ENCODE results near the gene MGMT.

Gene MGMT

GRCh38 chr10:129754211-129755050 lies 287.4 kb downstream of the MGMT start:
- TF ChIP-seq, protein P1, sequence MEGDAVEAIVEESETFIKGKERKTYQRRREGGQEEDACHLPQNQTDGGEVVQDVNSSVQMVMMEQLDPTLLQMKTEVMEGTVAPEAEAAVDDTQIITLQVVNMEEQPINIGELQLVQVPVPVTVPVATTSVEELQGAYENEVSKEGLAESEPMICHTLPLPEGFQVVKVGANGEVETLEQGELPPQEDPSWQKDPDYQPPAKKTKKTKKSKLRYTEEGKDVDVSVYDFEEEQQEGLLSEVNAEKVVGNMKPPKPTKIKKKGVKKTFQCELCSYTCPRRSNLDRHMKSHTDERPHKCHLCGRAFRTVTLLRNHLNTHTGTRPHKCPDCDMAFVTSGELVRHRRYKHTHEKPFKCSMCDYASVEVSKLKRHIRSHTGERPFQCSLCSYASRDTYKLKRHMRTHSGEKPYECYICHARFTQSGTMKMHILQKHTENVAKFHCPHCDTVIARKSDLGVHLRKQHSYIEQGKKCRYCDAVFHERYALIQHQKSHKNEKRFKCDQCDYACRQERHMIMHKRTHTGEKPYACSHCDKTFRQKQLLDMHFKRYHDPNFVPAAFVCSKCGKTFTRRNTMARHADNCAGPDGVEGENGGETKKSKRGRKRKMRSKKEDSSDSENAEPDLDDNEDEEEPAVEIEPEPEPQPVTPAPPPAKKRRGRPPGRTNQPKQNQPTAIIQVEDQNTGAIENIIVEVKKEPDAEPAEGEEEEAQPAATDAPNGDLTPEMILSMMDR (conservative IDR thresholded peaks at IDR 0.05): no peak
- no peak overlapping the region for H3K27ac ChIP-seq

DNA sequence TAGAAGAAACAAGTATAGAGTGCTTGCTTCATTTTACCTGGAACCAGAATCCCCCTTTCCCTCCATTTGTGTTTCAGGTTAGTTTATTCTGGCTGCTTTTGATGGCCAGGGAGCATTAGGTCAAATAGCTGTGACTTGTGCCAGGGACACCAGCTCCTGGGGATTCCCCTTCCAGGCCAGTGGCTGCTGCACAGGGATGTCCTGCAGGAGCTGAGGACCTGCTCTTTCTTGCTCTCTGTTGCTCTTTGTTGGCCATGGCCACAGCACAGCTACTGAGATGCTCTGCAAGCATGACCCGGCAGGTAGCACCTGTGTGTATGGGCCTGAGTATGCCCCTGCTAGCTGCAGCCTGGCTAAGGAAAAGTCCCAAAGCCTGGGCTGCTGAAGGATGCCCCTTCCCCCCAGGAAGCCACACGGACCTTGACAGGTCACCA lies 288.1 kb downstream of the MGMT start:
- H3K27ac ChIP-seq: no peak overlapping the region
- TF ChIP-seq, protein P1 (conservative IDR thresholded peaks at IDR 0.05): no peak

DNA sequence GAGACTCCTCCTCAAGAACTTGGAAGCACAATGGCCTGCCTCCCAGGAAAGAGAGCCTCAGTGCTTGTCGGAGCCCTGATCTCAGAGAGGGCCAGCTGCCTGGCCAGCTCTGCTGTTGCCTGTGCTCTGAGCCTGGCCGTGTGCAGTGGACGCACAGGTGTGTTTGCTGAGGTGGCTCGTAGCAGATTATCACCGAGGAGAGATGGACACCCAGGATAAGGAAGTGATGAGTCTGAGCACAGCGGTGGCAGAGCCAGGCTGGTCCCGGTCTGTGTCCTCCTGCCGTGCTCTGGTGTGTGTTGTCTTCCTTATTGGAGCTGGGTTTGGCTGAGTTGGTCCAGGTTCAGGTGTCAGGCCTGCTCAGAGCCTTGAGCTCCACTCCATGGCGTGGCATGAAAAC lies 288.6 kb downstream of the MGMT start:
- TF ChIP-seq, protein P1 (conservative IDR thresholded peaks at IDR 0.05): no peak
- H3K27ac ChIP-seq: no peak overlapping the region

GRCh38 chr10:129756912-129757901 lies 290.2 kb downstream of the MGMT start:
- no peak overlapping the region for H3K27ac ChIP-seq
- TF ChIP-seq, protein P1 (conservative IDR thresholded peaks at IDR 0.05): no peak

DNA sequence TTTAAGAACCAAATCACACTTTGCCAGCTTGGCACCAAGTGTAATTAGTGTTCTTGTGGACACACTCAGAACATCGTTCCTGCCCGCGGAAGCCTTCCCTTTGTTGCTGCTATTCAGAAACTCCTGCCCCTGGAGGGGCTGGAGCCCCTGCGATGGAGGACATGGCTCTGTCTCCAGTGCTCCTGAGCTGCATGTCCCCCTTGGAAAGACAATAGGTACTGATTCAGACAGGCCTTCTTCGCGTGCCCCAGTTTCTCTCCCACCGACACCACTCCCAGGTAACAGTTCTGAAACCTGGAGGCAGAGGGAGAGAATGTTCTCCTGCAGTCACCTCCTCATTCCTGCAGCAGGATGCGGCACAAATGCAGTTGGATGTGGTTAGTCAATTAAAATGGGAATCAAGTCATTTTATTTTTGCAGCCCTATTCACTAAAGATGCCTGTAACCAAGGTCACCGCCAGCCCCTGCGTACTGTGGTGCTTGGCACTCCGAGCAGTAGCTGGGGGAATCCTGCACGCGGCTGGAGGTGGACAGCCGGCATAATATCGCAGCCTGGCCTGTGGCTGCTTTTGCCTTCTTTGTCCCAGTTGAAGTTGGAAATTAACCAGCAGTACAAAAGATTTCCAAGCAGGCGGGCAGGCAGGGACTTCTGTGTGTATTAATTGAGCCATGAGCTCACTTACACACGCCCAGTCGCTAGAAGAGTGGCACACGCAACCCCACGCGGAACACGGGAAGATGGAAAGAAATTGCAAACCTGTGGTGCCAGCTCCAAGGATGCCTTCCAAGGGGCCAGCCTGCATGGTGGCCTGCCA lies 291.4 kb downstream of the MGMT start:
- TF ChIP-seq, protein P1 (conservative IDR thresholded peaks at IDR 0.05): no peak
- no peak overlapping the region for H3K27ac ChIP-seq

DNA sequence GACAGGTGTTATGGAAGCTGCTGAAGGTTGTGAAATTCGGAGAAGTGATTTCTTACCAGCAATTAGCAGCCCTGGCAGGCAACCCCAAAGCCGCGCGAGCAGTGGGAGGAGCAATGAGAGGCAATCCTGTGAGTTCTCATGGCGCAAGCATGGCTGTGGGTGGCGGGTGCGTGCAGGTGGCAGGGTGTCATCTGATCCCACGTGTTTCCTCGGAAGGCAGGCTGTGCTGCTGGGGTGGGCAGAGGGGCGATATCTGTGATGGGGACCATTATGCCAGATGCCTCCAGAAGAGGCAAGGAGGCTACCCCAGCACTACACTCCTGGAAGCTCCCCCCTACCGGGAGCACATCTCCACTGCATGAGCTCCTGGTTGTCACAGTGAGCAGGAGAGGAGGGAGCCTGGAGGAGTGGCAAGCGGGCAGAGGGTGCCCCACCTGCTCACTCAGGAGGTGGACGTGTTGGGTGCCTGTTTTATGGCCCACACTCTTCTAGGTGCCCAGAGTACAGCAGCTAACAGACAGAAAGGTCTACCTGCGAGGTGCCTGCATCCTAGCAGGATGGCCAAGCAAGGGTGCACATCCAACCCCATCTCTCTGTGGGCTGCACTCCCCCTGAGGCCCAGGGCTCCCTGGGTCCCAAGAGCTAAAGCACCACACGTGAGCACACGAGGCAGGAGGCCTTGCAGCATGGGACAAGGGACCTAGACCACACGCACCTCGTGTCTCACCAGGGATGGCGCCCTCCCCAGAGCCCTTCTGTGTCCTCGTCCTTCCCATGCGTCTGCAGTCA lies 292.4 kb downstream of the MGMT start:
- TF ChIP-seq, protein P1 (conservative IDR thresholded peaks at IDR 0.05): no peak

More for the DNA sequence above, 292.4 kb downstream of the MGMT start:
- H3K27ac ChIP-seq: no peak overlapping the region

Measured in VCaP (cell line).